ENCODE results near the gene SLC2A4RG. TPM values are rescaled to one million over a fixed set of nuclear protein-coding genes. Genes with fewer than 3 reads are reported as not detected.

Gene SLC2A4RG
- total and polyA plus RNA-seq, 2 donors (not counting 3 experiments of a cell fraction or from before 2014, with no cell fraction given), result 41.7 to 69.4 TPM

DNA sequence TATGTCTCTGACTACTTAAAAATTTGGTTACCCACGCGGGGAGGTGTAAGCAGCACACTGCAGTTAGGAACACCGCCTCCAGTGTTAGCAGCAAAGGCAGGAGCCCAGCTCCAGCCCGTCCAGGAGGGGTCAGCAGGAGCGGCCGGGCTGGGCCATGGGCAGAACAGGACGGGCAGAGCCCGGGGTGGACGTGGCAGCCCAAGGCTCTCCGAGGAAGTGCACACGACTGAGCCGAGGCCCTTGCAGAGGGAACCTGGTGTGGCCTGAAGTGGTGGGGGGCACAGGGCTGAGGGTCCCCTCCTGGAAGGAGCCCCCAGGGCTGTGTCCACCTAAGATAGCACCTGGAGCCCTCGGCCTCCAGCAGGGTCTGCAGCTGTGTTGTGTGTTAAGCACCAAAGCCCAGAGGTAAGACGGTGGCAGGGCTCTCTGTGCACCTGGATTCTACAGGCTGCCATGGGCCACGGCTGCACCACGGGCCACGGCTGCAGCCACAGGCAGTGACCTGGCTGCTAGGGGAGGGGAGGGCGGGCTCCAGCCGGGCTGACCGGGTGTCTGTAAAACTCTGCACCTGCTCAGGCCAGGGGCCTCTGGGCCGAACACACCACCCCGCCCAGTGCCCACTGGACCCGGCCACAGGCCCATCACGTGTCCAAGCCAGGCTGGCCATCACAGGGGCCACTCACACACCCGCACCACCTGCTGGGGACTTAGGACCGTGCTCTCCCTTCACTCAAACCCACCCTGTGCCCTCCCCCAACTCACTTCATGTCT, 6.6 kb downstream of the SLC2A4RG start:
- H3K36me3 ChIP-seq (ENCODE audit: control insufficient read depth in 2 of 2, extremely low read depth in 1 of 2, insufficient read depth in 2 of 2, low read length in 2 of 2), result peaks cover 0 to 19% of the 10 kb centered on the region in 2 experiments
- ChIA-PET CTCF (interaction anchor here (1.2 kb wide), 1 partner anchor 112 kb away, joined by 4 read pairs; no protein-coding TSS in a partner anchor), POLR2A (no interaction called here)
- no peaks in the 10 kb centered on the region for H3K79me2 ChIP-seq (ENCODE audit: control insufficient read depth, insufficient read depth, low read length)
- H3K4me1 ChIP-seq (ENCODE audit: control insufficient read depth, extremely low read depth, insufficient read depth, low read length), result peaks cover 5% of the 10 kb centered on the region
- H3K27ac ChIP-seq (ENCODE audit: insufficient read depth, low read depth, low read length), result no peak overlapping the region
- no peaks in the 10 kb centered on the region for H3K27me3 ChIP-seq (ENCODE audit: control insufficient read depth in 2 of 2, insufficient read depth in 2 of 2, low read length in 2 of 2)
- H4K20me1 ChIP-seq (replicated peaks; ENCODE audit: control insufficient read depth, extremely low read depth, insufficient read depth, low read length), result no peaks in the 10 kb centered on the region
- H2AFZ ChIP-seq (ENCODE audit: low read depth, low read length), result no peak overlapping the region
- no peak overlapping the region for H3K4me3 ChIP-seq (replicated peaks in 1 of 3; ENCODE audit: insufficient read depth in 1 of 3, low read depth in 1 of 3, low read length in 3 of 3)
- FAIRE-seq (no peak), DNase-seq (ENCODE audit: low read depth, low spot score) (no peak)
- dilution Hi-C loops (cut with MboI; ENCODE audit: extremely low pct_ligation_motif_present, low sequenced_read_pairs), result no loop called here
- H3K9ac ChIP-seq (replicated peaks; ENCODE audit: extremely low read depth, insufficient read depth, low read length), result no peak overlapping the region
- no TSS peak for BruUV-seq (replicated peaks)
- intact Hi-C loops (cut with micrococcal nuclease), result no loop called here
- no peak for TF ChIP-seq MYC (IDR thresholded peaks at IDR 0.05; ENCODE audit: low read depth, low read length)
- TF ChIP-seq EZH2 (IDR thresholded peaks at IDR 0.05; ENCODE audit: borderline replicate concordance, low read depth, low read length, severe bottlenecking), result no peak
- TF ChIP-seq JUN (IDR thresholded peaks at IDR 0.05; ENCODE audit: borderline replicate concordance, insufficient read depth, insufficient read length, low read depth), result no peak
- no peak for TF ChIP-seq GATA2 (IDR thresholded peaks at IDR 0.05; ENCODE audit: insufficient read depth, insufficient read length, low read depth, low read length)
- TF ChIP-seq, protein P1, sequence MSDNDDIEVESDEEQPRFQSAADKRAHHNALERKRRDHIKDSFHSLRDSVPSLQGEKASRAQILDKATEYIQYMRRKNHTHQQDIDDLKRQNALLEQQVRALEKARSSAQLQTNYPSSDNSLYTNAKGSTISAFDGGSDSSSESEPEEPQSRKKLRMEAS (IDR thresholded peaks at IDR 0.05; ENCODE audit: insufficient read depth, insufficient read length), result no peak
- no peak for TF ChIP-seq FOS (IDR thresholded peaks at IDR 0.05; ENCODE audit: borderline replicate concordance, insufficient read depth, low read length)
- TF ChIP-seq POLR2A (IDR thresholded peaks at IDR 0.05; ENCODE audit: low read depth, low read length), result no peak
- TF ChIP-seq POLR2AphosphoS5 (IDR thresholded peaks at IDR 0.05; ENCODE audit: insufficient read depth, low read depth, low read length), result no peak
- TF ChIP-seq, protein P2, sequence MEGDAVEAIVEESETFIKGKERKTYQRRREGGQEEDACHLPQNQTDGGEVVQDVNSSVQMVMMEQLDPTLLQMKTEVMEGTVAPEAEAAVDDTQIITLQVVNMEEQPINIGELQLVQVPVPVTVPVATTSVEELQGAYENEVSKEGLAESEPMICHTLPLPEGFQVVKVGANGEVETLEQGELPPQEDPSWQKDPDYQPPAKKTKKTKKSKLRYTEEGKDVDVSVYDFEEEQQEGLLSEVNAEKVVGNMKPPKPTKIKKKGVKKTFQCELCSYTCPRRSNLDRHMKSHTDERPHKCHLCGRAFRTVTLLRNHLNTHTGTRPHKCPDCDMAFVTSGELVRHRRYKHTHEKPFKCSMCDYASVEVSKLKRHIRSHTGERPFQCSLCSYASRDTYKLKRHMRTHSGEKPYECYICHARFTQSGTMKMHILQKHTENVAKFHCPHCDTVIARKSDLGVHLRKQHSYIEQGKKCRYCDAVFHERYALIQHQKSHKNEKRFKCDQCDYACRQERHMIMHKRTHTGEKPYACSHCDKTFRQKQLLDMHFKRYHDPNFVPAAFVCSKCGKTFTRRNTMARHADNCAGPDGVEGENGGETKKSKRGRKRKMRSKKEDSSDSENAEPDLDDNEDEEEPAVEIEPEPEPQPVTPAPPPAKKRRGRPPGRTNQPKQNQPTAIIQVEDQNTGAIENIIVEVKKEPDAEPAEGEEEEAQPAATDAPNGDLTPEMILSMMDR (IDR thresholded peaks at IDR 0.05; ENCODE audit: extremely low read depth in 1 of 2, insufficient read depth in 1 of 2, low read depth in 1 of 2, low read length in 2 of 2), result no peak
- no peaks in the 10 kb centered on the region for H3K9me1 ChIP-seq (replicated peaks; ENCODE audit: control insufficient read depth, extremely low read depth, insufficient read depth, low read length)
- no peak overlapping the region for H3K4me2 ChIP-seq (ENCODE audit: insufficient read depth, low read length)
- no peaks in the 10 kb centered on the region for H3K9me3 ChIP-seq (replicated peaks; ENCODE audit: control insufficient read depth, insufficient read depth, low read length)
